ENCODE measurements around the gene CPZ. TPM values are rescaled to one million over a fixed set of nuclear protein-coding genes. Genes with fewer than 3 reads are reported as not detected.

CPZ gene
- total and polyA plus RNA-seq, 8 donors, result 0.09 to 0.86 (median 0.23) TPM

DNA sequence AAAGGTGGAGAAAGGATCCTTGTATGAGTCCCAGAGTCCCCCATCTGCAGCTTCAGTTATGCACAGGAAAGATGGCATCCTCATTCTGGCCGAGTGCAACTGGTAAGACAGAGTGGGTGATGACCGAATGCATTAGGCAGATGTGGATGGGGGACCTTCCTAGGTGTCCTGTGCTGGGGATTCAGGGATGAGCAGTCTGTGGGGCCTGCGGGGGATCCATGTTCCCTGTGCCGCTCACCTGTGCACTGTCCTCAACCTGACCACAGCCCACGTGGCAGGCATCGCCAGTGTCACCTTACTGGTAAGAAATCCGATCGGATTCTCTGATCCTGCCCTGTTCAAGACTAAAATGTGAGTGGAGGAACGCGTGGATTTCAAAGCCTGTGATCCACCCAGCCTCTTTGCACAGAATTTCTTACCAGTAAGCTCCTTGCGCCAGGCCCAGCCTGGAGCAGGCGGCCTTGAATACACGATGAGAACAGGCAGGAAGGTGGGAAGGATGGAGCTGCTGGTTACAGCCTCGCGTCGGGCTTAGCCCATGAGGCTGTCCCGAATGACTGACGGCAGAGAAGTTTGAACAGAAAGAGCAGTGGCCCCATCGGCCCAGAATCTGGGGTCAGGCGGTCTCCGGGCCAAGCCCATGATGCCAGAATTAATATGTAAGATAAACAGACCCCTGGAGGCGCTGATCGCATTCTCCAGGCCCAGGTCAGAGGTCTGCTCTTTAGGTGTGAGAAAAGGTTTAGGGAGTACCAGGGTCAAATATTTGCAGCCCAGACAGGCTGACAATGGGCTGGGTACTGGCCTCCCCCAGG is 56.5 kb downstream of the CPZ start:
- Histone ChIP-seq H3K9me3 (no peaks in the 10 kb centered on the region), H3K4me3 (no peak overlapping the region), H3K27ac (no peak overlapping the region), H3K36me3 (no peaks in the 10 kb centered on the region), H3K27me3 (no peaks in the 10 kb centered on the region), H3K4me1 (no peaks in the 10 kb centered on the region)
- DNase-seq (no peak), ATAC-seq (no peak), FAIRE-seq (no peak)
- TF ChIP-seq, protein P1, sequence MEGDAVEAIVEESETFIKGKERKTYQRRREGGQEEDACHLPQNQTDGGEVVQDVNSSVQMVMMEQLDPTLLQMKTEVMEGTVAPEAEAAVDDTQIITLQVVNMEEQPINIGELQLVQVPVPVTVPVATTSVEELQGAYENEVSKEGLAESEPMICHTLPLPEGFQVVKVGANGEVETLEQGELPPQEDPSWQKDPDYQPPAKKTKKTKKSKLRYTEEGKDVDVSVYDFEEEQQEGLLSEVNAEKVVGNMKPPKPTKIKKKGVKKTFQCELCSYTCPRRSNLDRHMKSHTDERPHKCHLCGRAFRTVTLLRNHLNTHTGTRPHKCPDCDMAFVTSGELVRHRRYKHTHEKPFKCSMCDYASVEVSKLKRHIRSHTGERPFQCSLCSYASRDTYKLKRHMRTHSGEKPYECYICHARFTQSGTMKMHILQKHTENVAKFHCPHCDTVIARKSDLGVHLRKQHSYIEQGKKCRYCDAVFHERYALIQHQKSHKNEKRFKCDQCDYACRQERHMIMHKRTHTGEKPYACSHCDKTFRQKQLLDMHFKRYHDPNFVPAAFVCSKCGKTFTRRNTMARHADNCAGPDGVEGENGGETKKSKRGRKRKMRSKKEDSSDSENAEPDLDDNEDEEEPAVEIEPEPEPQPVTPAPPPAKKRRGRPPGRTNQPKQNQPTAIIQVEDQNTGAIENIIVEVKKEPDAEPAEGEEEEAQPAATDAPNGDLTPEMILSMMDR (IDR thresholded peaks at IDR 0.05), result no peak
- intact Hi-C loops (cut with DNase I), result no loop called here
- 43 to 47% methylated on average over 23 of the region's 23 CpGs for WGBS, 2 donors

DNA sequence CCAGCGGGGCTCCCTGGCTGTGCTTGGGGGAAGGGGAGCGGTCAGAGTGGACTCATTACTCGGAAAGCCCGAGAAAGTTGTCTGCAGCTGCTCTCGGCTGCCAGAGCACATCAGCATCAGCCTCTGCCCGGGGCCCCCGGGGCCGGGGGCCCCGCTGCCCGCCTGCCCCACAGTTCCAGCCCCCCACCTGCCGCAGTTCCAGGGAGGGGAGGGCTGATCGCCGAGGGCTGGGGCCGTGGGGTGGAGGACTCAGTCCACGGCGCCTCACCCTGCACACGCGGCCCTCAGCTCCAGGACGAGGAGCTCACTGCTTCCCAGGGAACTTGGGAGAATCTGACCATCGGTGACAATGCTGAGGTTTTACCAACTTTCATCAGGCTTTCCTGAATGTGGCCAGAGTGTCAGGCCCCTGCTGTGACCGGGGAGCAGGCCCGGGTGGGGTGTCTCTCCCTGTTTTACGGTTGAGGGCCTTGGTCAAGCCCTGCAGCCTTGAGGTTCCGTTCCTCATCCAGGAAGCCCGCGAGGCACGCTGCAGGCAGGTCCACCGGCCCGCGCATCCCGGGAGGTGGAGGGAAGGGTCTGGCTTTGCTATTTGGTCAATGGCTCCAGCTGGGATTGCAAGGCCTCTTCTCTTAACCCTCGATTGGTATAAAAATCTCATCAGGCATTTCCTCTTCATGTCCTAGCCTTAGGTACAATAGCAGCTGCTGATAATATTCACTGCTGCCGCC is 57.2 kb downstream of the CPZ start:
- H3K4me3 ChIP-seq, result no peak overlapping the region
- 23 to 25% methylated on average over 32 of the region's 33 CpGs for WGBS, 2 donors
- no peak overlapping the region for H3K27ac ChIP-seq
- ATAC-seq, result no peak
- TF ChIP-seq, protein P1 (IDR thresholded peaks at IDR 0.05), result no peak
- no peak for FAIRE-seq
- intact Hi-C loops (cut with DNase I), result no loop called here
- DNase-seq, result peak in 1 of 6 donors; percentile 32
- H3K4me1 ChIP-seq, result no peaks in the 10 kb centered on the region
- H3K9me3 ChIP-seq, result no peaks in the 10 kb centered on the region
- no peaks in the 10 kb centered on the region for H3K36me3 ChIP-seq
- no peaks in the 10 kb centered on the region for H3K27me3 ChIP-seq

DNA sequence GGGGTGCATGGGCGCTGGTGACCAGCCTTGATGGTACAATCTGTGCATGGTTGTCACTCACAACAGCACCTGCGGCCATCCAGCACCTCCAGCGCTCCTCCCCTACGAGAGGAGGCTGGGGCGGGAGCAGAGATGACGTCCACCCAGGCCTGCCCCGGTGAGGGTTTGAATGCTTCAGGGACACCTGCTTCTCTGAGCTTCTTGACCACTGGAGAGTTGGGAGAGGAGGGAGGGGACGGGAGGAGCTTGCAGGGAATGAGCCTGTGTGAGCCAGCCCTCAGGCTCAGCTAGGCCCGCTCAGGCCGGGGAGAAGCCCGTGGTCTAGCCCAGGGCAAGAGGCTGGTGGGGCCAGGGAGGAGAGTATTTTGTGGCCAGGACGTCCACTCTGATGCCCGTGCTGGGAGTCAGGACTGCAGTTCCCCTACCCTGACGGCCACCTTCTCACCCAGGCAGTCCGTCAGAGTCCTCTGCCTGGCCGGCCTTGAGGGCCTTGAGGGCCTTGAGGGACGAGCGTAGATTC is 59.2 kb downstream of the CPZ start:
- intact Hi-C loops (cut with DNase I), result no loop called here
- no peaks in the 10 kb centered on the region for H3K4me1 ChIP-seq
- WGBS, 2 donors, result 53 to 61% methylated on average over 16 to 18 of the region's 18 CpGs
- FAIRE-seq (no peak), ATAC-seq (no peak), DNase-seq (peak in 1 of 6 donors; percentile 56)
- H3K9me3 ChIP-seq, result no peaks in the 10 kb centered on the region
- no peaks in the 10 kb centered on the region for H3K36me3 ChIP-seq
- H3K27me3 ChIP-seq, result no peaks in the 10 kb centered on the region
- TF ChIP-seq, protein P1 (IDR thresholded peaks at IDR 0.05), result no peak
- H3K4me3 ChIP-seq, result no peak overlapping the region
- H3K27ac ChIP-seq, result no peak overlapping the region

DNA sequence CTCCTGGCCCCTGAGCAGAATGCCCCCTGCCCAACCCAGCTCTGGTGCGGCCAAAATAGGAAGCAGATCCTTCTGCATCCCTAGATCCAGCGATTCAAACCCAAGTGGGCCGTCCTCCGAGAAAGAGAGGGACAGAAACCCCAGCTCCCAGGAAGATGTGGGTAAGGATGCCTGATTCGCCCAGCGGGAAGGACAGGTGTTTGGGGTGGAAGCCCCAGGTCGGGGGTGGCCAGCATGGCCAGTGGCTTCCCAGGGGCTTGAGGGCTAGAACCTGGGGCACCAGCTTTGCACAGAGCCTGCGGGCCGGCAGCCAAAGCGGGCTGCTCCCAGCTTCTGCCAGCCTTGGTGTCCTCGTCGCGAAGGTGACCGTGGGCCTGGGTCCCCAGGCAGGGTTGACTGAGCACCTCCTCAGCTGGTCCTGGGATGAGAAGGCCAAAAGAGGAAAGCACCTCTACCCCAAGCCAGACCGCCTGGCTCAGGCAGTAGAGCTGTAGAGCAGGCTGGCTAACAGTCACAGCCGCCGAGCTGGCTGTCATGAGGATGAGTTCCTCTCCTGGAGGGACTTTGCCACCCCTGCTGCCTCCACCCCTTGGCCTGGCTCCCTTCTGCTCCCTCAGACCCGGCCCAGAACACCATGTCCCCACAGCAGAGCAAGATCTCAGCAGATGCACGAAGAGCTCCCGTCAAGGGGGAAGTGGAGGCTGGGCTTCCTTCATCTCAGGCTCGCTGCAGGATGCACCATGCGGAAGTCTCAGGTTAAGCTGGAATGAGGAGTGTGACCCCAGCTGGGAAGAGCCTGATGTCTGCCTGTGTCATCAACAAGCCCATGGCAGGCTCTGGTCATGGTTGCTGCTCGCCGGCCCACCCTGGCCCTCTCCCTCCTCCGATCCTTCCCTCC is 59.9 kb downstream of the CPZ start:
- no peak for DNase-seq

More for the DNA sequence above, 59.9 kb downstream of the CPZ start:
- ATAC-seq (no peak), FAIRE-seq (no peak)
- no peaks in the 10 kb centered on the region for H3K4me1 ChIP-seq
- H3K9me3 ChIP-seq, result no peaks in the 10 kb centered on the region
- 62 to 74% methylated on average over 24 to 25 of the region's 25 CpGs for WGBS, 2 donors
- no peak overlapping the region for H3K27ac ChIP-seq
- no peaks in the 10 kb centered on the region for H3K36me3 ChIP-seq
- no peak overlapping the region for H3K4me3 ChIP-seq
- TF ChIP-seq, protein P1 (IDR thresholded peaks at IDR 0.05), result no peak
- no peaks in the 10 kb centered on the region for H3K27me3 ChIP-seq
- intact Hi-C loops (cut with DNase I), result no loop called here

All from pancreas (tissue), 10 donors.